Measurements from ENCODE around the gene PTPRC.

DNA sequence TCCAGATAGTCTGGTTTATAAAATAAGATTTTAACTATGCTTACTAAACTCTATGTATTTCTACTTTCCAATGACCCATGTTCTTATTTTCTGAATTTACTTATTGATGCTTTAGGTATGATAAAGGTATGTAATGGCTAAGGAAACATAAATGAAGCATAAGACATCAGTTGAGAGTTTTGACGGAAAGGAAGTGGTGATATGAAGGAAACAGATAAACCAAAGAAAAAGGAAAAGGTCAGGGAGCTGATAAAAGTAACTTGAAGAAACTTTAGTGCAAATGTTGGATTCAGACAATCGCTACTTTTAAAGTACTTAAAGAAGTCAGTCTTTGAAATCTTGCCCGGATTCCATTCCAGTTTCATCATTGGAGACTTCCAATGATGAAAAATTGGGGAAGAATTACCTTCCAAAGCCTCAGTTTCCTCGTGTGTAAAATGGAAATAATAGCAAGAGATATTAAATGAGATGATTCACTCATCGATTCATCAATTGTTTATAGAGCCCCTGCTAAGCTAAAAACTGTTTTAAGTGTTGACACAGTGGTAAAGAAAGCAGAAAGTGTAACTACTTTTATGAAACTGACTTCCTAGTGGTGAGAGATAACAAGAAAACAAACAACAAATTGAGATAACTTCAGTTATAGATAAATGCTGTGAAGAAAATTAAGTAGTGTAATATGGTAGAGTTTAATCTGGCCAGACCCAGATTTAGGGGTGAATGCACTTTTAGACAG is 10.6 kb downstream of the PTPRC start:
- TF ChIP-seq POLR2AphosphoS5 (IDR thresholded peaks at IDR 0.05; ENCODE audit: low read depth, low read length) = no peak
- TF ChIP-seq POLR2A (IDR thresholded peaks at IDR 0.05; ENCODE audit: low read depth, low read length) = no peak
- no peak for TF ChIP-seq TAF1 (IDR thresholded peaks at IDR 0.05; ENCODE audit: low read depth, low read length)

All from GM12891 (cell line).